ENCODE measurements around the gene TIAL1. TPM values are rescaled to one million over a fixed set of nuclear protein-coding genes. Genes with fewer than 3 reads are reported as not detected.
"Not testable (repeated sequence)": the region's sequence is repeated elsewhere in the genome, so short reads cannot be mapped to it uniquely, and the experiment has no call there.

Gene TIAL1
- total RNA-seq, 1 experiment from 2014 or later: 220 TPM

GRCh38 chr10:119533473-119533872 is 63.3 kb downstream of the TIAL1 start:
- no peak overlapping the region for H3K27ac ChIP-seq (ENCODE audit: low read depth, low read length)
- no peak overlapping the region for H3K4me2 ChIP-seq (ENCODE audit: low read length)
- no peak for DNase-seq (ENCODE audit: low read depth, low spot score)
- no peak overlapping the region for H3K4me3 ChIP-seq (replicated peaks in 1 of 2; ENCODE audit: low read depth in 1 of 2, low read length in 2 of 2)
- no peaks in the 10 kb centered on the region for H3K9me2 ChIP-seq (ENCODE audit: insufficient read depth)
- CTCF ChIA-PET: interaction anchor here (0.5 kb wide), 1 partner anchor 43 kb away, joined by 3 read pairs; no protein-coding TSS in a partner anchor
- RAD21 ChIA-PET (ENCODE audit: low non-redundant PET in 1 of 2, low total read pairs in 2 of 2, uncharacterized antibody in 2 of 2, unreplicated experiment in 2 of 2): no interaction called here
- no peak for TF ChIP-seq CBX3 (IDR thresholded peaks at IDR 0.05; ENCODE audit: low read depth)
- H3K27me3 ChIP-seq (ENCODE audit: insufficient read depth, low read length): no peaks in the 10 kb centered on the region
- no TSS peak for BruUV-seq (replicated peaks)
- POLR2A ChIA-PET: interaction anchor here (1.2 kb wide), 1 partner anchor 9 kb away, joined by 4 read pairs; the partner anchor contains the start of gene RGS10
- no peak overlapping the region for H2AFZ ChIP-seq (ENCODE audit: low read depth, low read length, poor library complexity, severe bottlenecking)
- peaks cover 0 to 4% of the 10 kb centered on the region in 2 experiments; a peak in 1 of 4 replicates for H3K36me3 ChIP-seq (ENCODE audit: control insufficient read depth in 1 of 2, insufficient read depth in 2 of 2, low read length in 2 of 2)
- intact Hi-C loops (cut with micrococcal nuclease): no loop called here
- H3K9me3 ChIP-seq (ENCODE audit: control insufficient read depth in 1 of 2, insufficient read depth in 1 of 2, low read depth in 1 of 2, low read length in 2 of 2): no peaks in the 10 kb centered on the region
- ATAC-seq: no peak
- H3K79me2 ChIP-seq (ENCODE audit: insufficient read depth, low read length): peaks cover 87% of the 10 kb centered on the region
- H3K4me1 ChIP-seq (ENCODE audit: control insufficient read depth in 1 of 2, insufficient read depth in 2 of 2, low read length in 2 of 2): peaks cover 6 to 8% of the 10 kb centered on the region in 2 experiments; a peak in 3 of 4 replicates
- no peak overlapping the region for H3K9ac ChIP-seq (ENCODE audit: low read length)
- no peaks in the 10 kb centered on the region for H4K20me1 ChIP-seq (ENCODE audit: insufficient read depth)

- intact Hi-C loops (cut with micrococcal nuclease); H3K36me3 ChIP-seq (ENCODE audit: control insufficient read depth in 1 of 2, insufficient read depth in 2 of 2, low read length in 2 of 2); CTCF ChIA-PET; DNase-seq (ENCODE audit: low read depth, low spot score); POLR2A ChIA-PET; H3K9me2 ChIP-seq (ENCODE audit: insufficient read depth); RAD21 ChIA-PET (ENCODE audit: low non-redundant PET in 1 of 2, low total read pairs in 2 of 2, uncharacterized antibody in 2 of 2, unreplicated experiment in 2 of 2); ATAC-seq; H2AFZ ChIP-seq (ENCODE audit: low read depth, low read length, poor library complexity, severe bottlenecking); H3K4me2 ChIP-seq (ENCODE audit: low read length); H3K27me3 ChIP-seq (ENCODE audit: insufficient read depth, low read length); H3K27ac ChIP-seq (ENCODE audit: low read depth, low read length); BruUV-seq (replicated peaks); H3K9me3 ChIP-seq (ENCODE audit: control insufficient read depth in 1 of 2, insufficient read depth in 1 of 2, low read depth in 1 of 2, low read length in 2 of 2); H3K4me1 ChIP-seq (ENCODE audit: control insufficient read depth in 1 of 2, insufficient read depth in 2 of 2, low read length in 2 of 2); H3K9ac ChIP-seq (ENCODE audit: low read length); H4K20me1 ChIP-seq (ENCODE audit: insufficient read depth); H3K4me3 ChIP-seq (replicated peaks in 1 of 2; ENCODE audit: low read depth in 1 of 2, low read length in 2 of 2): not testable (repeated sequence)
- H3K79me2 ChIP-seq (ENCODE audit: insufficient read depth, low read length): peaks cover 87% of the 10 kb centered on the region
Observed at GRCh38 chr10:119532791-119533190, 64.0 kb downstream of the TIAL1 start.

- H3K9ac ChIP-seq (ENCODE audit: low read length); H3K36me3 ChIP-seq (ENCODE audit: control insufficient read depth in 1 of 2, insufficient read depth in 2 of 2, low read length in 2 of 2); H3K27ac ChIP-seq (ENCODE audit: low read depth, low read length); POLR2A ChIA-PET; intact Hi-C loops (cut with micrococcal nuclease); H3K4me1 ChIP-seq (ENCODE audit: control insufficient read depth in 1 of 2, insufficient read depth in 2 of 2, low read length in 2 of 2); BruUV-seq (replicated peaks); H3K4me3 ChIP-seq (replicated peaks in 1 of 2; ENCODE audit: low read depth in 1 of 2, low read length in 2 of 2); H3K9me2 ChIP-seq (ENCODE audit: insufficient read depth); H2AFZ ChIP-seq (ENCODE audit: low read depth, low read length, poor library complexity, severe bottlenecking); H4K20me1 ChIP-seq (ENCODE audit: insufficient read depth); H3K4me2 ChIP-seq (ENCODE audit: low read length); H3K9me3 ChIP-seq (ENCODE audit: control insufficient read depth in 1 of 2, insufficient read depth in 1 of 2, low read depth in 1 of 2, low read length in 2 of 2); ATAC-seq; DNase-seq (ENCODE audit: low read depth, low spot score); CTCF ChIA-PET; H3K27me3 ChIP-seq (ENCODE audit: insufficient read depth, low read length): not testable (repeated sequence)
- RAD21 ChIA-PET (ENCODE audit: low non-redundant PET in 1 of 2, low total read pairs in 2 of 2, uncharacterized antibody in 2 of 2, unreplicated experiment in 2 of 2): interaction anchor here in 1 of 2 experiments (0.6 kb wide), 1 partner anchor 73 kb away, joined by 4 read pairs; no protein-coding TSS in a partner anchor
- H3K79me2 ChIP-seq (ENCODE audit: insufficient read depth, low read length): peaks cover 87% of the 10 kb centered on the region
Observed at GRCh38 chr10:119532251-119532650, 64.5 kb downstream of the TIAL1 start.
